Left hindlimb (tissue), 1 donor: ENCODE results near the gene ANKS1A.

Experiments used
- DNase-seq: peaks from one replicate; pipeline ENCODE4 v3.0.0-alpha.2; 2018

ANKS1A gene

DNA sequence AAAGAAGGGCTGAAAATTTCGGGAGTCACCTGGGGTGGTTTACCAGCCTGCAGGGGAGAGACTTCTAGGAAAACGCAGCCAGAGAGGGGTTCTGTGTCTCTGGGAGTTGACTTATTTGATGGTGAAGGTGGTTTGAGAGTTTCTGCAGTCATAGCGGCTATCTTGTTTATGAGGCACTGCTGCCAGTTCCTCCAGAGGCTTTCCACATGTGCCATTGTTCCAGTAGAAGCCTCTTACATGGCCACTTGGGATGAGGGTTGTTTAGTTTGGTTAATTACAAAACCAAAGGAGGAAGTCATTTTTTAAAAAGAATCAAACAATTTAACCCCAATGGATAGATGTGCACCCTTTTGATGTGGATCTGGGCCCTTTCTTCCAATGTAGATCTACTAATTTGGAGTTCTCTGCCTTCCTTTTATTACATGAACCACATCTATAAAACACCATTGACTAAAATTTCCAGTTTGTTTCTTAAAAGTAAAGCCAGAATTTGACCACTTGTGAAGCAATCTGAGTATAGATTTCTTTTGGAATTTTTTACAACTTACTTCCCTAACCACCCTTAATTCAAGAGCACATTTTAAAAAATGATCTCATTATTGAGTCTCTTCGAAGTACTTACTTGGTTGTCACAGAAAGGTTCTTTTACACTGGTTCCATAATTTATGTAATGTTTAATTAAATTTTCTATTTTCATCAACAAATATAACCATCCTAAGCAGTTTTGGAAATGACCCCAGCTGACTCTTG, 154.5 kb downstream of the ANKS1A start:
- DNase-seq: peak; percentile 3

DNA sequence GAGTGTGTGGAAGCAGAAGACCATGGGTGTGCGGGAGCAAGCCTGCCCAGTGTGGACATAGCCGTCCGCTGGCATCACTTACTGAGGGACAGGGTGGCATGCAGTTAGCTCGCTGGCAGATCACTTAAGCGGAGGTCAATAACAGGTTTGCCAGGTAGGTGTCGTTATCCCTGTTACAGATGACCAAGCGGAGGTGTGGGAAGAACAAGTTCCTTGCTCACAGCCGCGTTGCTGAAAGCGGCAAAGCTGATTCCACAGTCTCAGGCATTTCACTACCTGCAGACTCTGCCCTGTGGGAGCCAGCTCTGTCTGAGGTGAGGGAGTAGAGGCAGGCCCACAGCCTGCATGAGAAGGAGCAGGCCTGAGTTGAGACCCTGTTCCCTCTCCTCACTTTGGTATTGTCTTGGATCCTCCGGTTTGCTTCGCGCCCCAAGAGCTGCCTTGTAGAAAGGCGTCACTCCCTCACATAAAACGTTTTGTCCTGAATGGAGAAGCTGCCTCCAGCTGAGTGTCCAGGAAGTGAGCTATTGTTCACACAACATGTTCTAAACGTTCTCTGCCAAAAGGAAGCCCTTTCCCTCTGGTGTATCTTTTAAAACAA, 155.2 kb downstream of the ANKS1A start:
- peak; percentile 28 for DNase-seq

GRCh38 chr6:35044761-35045421, 155.8 kb downstream of the ANKS1A start:
- peak; percentile 35 for DNase-seq

DNA sequence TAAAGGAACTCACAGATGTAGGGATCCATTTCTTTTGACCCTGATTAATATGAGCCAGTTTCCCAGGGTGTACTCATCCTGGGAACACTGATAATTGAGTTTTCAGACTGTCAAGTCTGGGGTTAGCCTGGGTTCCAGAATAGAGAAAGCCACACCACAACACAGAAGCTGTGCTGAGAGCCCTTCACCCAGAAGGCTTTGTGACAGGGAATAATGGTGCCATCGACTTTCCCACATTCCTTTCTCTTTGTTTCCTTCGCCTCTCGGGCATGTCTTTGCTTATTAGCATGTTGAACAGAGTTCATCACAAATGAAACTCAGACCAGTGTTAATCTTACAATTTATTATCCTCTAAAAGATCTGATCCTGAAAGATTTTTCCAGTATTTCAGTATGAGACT, 157.0 kb downstream of the ANKS1A start:
- no peak for DNase-seq

DNA sequence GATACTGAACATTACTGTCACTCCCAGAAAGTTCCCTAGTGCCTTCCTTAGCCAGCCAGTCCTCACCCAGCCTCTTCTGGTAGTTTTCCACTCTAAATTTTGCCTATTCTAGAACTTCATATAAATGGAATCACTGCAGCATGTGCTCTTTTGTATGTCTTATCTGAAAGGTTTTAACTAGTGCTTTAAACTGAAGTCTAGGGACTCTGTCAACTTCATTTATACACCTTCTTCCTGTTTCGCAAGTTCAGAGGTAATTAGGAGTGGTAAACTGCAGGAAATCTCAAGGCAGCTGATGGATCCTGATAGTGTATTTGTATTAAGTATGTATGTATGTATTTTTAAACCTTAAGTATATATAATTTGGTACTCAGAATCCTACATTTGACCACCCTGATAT, 157.8 kb downstream of the ANKS1A start:
- DNase-seq: no peak

DNA sequence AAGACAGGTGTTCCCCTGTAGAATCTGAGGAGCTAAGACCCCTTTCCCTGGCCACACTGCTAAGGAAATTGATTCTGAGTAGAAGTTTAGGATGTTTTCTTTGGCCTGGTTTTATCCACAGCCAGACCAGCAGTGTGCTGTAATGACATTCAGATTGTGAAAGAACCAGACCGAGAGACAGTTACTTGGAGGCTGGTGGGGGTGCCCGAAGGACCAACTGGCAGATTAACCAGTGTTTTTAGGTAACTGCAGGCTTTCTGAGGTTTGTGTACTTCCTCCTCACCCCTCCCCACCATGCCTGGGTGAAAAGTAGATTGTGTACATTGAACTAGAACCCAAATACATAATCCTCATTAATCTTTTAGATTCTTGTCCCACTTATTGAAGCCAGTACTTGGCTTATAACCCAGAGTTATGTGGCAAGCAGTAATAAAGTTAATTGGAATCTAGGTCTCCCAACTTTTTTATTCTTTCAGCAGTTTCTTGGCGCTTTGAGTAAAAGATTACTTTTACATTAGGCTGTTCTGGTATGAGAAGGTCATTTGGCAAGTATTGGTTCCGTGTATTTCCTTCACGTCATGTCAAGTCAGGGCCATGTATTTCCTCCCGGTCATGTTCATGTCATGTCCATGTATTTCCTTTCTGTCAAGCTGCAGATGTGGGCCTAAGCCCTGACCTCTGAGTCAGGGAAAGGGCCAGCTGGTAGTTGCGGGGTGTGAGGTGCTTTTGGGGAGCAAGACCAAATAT, 158.4 kb downstream of the ANKS1A start:
- peak; percentile 35 for DNase-seq

GRCh38 chr6:35048031-35048613, 159.1 kb downstream of the ANKS1A start:
- peak; percentile 40 for DNase-seq

DNA sequence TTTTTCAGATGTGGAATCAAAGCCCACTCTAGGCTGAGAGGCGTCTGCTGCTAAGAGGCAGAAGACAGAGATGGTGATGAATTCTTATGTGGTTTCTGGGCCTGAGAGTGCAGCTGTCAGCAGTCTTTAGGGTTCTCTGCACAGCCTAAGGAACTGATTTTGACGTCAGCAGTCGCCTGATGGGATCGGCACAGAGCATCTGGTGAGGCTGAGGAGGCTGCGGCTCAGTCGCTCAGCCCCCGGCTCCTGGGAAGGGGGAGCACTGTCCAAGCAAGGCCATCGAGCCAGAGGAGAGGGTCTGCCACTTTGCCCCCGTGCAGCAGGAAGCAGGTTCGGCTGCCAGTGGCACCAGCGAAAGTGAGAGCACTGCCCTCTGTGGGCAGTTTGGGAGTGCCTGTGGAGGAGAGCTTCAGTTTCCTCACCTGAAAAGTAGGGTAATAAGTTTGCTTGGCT, 159.6 kb downstream of the ANKS1A start:
- DNase-seq: peak; percentile 69

DNA sequence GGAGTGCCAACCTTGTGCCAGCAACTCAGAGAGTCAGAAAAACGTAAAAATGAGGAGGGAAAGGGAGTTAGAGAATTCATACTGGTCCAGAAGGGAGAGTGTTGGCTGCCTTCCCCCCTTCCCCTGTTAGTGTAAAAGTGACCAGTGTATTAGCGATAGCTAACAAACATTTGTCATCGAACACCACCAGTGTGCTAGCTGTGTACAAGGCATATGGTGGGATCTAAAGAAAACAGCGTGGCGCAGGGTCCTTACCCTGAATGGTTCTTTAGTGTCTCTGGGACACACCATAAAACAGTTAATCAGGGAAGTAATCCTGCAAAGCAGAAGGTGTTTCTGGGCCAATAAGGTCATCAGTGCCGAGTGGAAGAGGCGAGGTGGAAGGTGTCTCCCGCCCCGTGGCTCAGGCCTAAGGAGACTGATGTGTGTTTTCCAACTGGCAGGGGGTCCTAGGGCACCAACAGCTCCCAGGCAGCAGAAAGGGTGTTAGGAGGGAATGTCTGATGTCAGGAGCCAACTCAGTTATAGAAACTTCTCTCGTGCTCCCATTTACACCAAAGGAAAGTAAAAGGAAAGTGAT, 160.2 kb downstream of the ANKS1A start:
- DNase-seq: peak; percentile 29

DNA sequence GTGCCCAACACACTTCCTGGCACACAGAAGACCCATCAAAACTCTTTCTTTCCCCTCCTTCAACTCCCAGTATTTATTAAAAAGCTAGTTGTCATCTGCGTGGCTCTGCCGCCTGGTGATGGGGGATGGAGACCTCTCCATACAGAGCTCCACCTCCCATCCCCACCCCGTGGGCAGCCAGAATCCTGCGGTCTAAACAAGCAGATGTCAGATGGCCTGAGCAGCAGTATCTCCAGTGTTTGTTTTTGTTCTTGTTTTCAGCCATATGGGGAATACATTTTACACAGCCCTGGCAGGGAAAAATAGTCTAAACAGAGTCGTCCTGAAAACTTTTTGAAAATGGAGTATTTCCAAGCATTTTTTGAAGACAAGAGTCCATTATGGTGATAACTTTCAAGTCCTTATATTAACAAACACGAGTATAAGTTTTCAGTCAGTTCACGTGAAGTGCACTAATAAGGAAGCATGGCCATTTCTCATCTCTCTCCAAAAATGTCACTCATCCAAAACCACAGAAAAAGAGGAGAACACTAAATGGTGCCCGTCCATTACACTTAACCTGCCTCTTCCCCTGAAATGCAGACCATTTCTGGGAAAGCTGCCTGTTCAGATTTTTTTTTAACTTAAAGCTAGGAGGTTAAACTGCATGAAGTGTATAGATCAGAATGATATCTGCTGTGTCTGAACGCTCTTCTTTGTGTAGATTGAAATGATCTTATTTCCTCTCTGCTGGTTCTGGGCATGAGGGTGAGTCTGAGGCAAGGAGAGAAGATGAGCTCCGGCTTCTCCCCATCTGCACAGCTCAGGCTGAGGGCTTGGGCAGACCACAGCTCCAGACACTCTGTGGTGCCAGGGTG, 161.1 kb downstream of the ANKS1A start:
- peak; percentile 84 for DNase-seq

DNA sequence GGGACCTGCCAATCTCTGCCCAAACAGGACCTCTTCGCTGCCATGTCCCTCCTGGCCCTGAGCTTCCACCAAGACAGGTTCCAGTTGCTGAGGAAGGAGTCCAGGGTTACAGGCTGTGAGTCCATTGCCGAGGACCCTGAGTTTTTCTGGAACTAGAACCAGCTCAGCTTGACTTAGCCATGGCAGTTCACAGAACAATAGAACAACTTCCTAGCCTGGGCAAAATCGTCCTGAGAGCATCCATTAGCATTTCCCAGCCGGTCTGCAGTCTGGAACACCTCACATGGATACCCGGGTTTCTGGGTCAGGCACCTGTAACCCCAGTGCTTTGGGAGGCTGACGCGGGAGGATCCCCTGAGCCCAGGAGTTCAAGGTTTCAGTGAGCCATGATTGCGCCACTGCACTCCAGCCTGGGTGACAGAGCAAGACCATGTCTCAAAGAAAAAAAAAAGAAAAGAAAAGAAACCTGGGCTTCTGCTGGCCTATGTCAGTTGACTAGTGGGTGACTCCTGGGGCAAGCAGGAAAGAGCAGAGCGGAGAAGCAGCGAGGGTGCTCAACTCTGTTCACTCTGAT, 161.8 kb downstream of the ANKS1A start:
- DNase-seq: no peak

GRCh38 chr6:35051396-35051795, 162.3 kb downstream of the ANKS1A start:
- no peak for DNase-seq

- peak; percentile 1 for DNase-seq
Measured at GRCh38 chr6:35051997-35052583, 163.0 kb downstream of the ANKS1A start.

GRCh38 chr6:35052694-35053565, 163.9 kb downstream of the ANKS1A start:
- peak; percentile 62 for DNase-seq

DNA sequence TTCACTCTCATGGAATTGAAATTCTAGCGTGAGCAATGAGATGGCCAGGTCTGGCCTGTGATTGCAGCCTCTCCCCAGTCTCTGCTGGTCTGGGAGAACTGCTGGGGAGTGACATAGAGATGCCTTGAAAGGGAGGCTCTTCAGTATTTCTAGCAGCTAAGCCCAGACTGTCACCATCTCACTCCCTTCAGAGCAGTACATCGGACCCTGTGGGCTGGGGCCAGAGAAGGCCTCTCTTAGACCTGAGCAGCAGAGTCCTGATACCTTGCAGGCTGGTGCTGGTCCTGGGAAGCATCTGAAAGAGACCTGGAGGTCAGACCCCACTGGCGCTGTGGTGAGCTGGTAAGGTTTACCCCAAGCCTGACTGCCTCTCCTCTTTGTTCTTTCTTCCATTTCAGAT, 164.6 kb downstream of the ANKS1A start:
- peak; percentile 10 for DNase-seq

GRCh38 chr6:35054106-35054742, 165.2 kb downstream of the ANKS1A start:
- DNase-seq: no peak

DNA sequence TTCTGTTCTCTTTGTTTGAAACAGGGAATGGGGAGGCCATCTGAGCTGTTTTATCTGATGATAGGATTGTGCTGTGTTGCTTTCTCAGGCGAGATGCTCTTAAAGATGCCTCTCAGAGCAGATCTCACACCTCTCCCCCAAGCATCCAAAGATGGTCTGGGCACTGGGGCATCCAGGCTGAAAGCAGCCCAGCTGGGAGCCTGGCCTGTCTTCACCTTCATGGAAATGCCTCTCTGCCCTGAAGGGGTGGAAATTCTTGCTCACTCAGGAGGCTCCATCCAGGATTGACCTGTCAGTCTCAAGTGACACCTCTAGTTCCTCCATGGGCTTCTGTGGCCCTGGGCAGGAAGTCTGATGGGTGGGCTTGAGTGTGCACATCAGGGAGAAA, 165.7 kb downstream of the ANKS1A start:
- DNase-seq: no peak

GRCh38 chr6:35055891-35056290, 166.8 kb downstream of the ANKS1A start:
- DNase-seq: no peak

- DNase-seq: no peak
Measured at GRCh38 chr6:35056952-35057351, 167.9 kb downstream of the ANKS1A start.
